CD14-positive monocyte (primary cell): ENCODE measurements around the gene GPC5. TPM values are rescaled to one million over a fixed set of nuclear protein-coding genes. Genes with fewer than 3 reads are reported as not detected.
"Not testable (repeated sequence)": the region's sequence is repeated elsewhere in the genome, so short reads cannot be mapped to it uniquely, and the experiment has no call there.

Experiments used
- DNase-seq, 3 donors: peaks; one replicate each; pipeline ENCODE4 v3.0.0-alpha.2; 2011 to 2022
- H2AFZ ChIP-seq: 2 replicates; pipeline ENCODE4 v1.6.0; 2012; ENCODE audit warnings: mild to moderate bottlenecking, low read depth, low read length, inconsistent platforms; ENCODE audit not compliant: insufficient read depth, poor library complexity, severe bottlenecking
- H3K27ac ChIP-seq, 2 donors: 1 replicate in 1 of 2; 2 replicates in 1 of 2; pipeline ENCODE4 v1.5.1; 2012 to 2013; ENCODE audit warnings: low read length in 2 of 2, control low read depth in 1 of 2, inconsistent platforms in 1 of 2, low read depth in 1 of 2, mild to moderate bottlenecking in 1 of 2
- H3K27me3 ChIP-seq, 2 donors: one replicate each; pipeline versions ENCODE4 v1.6.0 to v1.6.1; 2011 to 2013; ENCODE audit warnings: low read length in 2 of 2; ENCODE audit not compliant: control insufficient read depth in 2 of 2, insufficient read depth in 2 of 2
- H3K36me3 ChIP-seq, 2 donors: replicated peaks in 1 of 2; 1 replicate in 1 of 2; 2 replicates in 1 of 2; pipeline versions ENCODE4 v1.5.1 to v1.6.1; 2012 to 2013; ENCODE audit warnings: low read length in 2 of 2, control low read depth in 1 of 2, inconsistent platforms in 1 of 2, mild to moderate bottlenecking in 1 of 2; ENCODE audit not compliant: insufficient read depth in 2 of 2, control insufficient read depth in 1 of 2
- H3K4me1 ChIP-seq, 2 donors: 1 replicate in 1 of 2; 2 replicates in 1 of 2; pipeline versions ENCODE4 v1.5.1 to v1.6.1; 2012 to 2013; ENCODE audit warnings: low read length in 2 of 2, control low read depth in 1 of 2, inconsistent platforms in 1 of 2, mild to moderate bottlenecking in 1 of 2, moderate library complexity in 1 of 2; ENCODE audit not compliant: insufficient read depth in 2 of 2, control insufficient read depth in 1 of 2
- H3K4me2 ChIP-seq: replicated peaks from 2 replicates; pipeline ENCODE3; 2012; ENCODE audit warnings: low read length, moderate library complexity, mild to moderate bottlenecking; ENCODE audit not compliant: poor library complexity, severe bottlenecking; ENCODE audit errors: extremely low read depth
- H3K4me3 ChIP-seq, 3 experiments: fragments of 200-600 bp in 1 of 3; sonication (generic) in 1 of 3; replicated peaks in 1 of 3; 1 replicate in 2 of 3; 2 replicates in 1 of 3; pipeline ENCODE4 v1.5.1; 2011 to 2013; ENCODE audit warnings: low read length in 3 of 3, mild to moderate bottlenecking in 3 of 3, control low read depth in 2 of 3, low read depth in 2 of 3, inconsistent platforms in 1 of 3, moderate library complexity in 1 of 3
- H3K79me2 ChIP-seq: 2 replicates; pipeline ENCODE4 v1.6.0; 2012; ENCODE audit warnings: mild to moderate bottlenecking, control low read depth, inconsistent platforms, low read length, moderate library complexity; ENCODE audit not compliant: insufficient read depth
- H3K9ac ChIP-seq: 2 replicates; pipeline ENCODE4 v1.6.0; 2017; ENCODE audit warnings: low read length, mild to moderate bottlenecking; ENCODE audit not compliant: insufficient read depth, poor library complexity, severe bottlenecking
- H3K9me3 ChIP-seq, 2 donors: replicated peaks in 1 of 2; 1 replicate in 1 of 2; 2 replicates in 1 of 2; pipeline versions ENCODE4 v1.5.1 to v1.6.1; 2012 to 2013; ENCODE audit warnings: low read length in 2 of 2, control low read depth in 1 of 2; ENCODE audit not compliant: control insufficient read depth in 1 of 2, insufficient read depth in 1 of 2
- H4K20me1 ChIP-seq: 2 replicates; pipeline ENCODE4 v1.6.0; 2012; ENCODE audit warnings: mild to moderate bottlenecking, low read length, control low read depth, moderate library complexity; ENCODE audit not compliant: insufficient read depth
- H3K27ac Mint-ChIP-seq, 7 donors: one replicate each; pipeline ENCODE4 v1.8.0; 2020; ENCODE audit warnings: mild to moderate bottlenecking in 7 of 7, mixed read lengths in 7 of 7, moderate library complexity in 6 of 7, inconsistent platforms in 2 of 7
- H3K27me3 Mint-ChIP-seq, 3 donors: one replicate each; pipeline ENCODE4 v1.8.0; 2021 to 2022; ENCODE audit warnings: low read depth in 3 of 3, mild to moderate bottlenecking in 3 of 3, mixed read lengths in 3 of 3, moderate library complexity in 3 of 3, inconsistent platforms in 1 of 3
- H3K36me3 Mint-ChIP-seq, 2 donors: one replicate each; pipeline ENCODE4 v1.8.0; 2020; ENCODE audit warnings: mixed read lengths in 2 of 2, inconsistent platforms in 1 of 2, mild to moderate bottlenecking in 1 of 2
- H3K4me1 Mint-ChIP-seq: one replicate; pipeline ENCODE4 v1.8.0; 2020; ENCODE audit warnings: mild to moderate bottlenecking, mixed read lengths
- H3K4me3 Mint-ChIP-seq, 2 donors: one replicate each; pipeline ENCODE4 v1.8.0; 2020; ENCODE audit warnings: mild to moderate bottlenecking in 2 of 2, mixed read lengths in 2 of 2, moderate library complexity in 1 of 2
- H3K9me3 Mint-ChIP-seq, 7 donors: one replicate each; pipeline ENCODE4 v1.8.0; 2020 to 2022; ENCODE audit warnings: mixed read lengths in 7 of 7, mild to moderate bottlenecking in 6 of 7, moderate library complexity in 6 of 7, inconsistent platforms in 2 of 7
- WGBS: methylation state at CpG from one replicate; pipeline ENCODE4 v1.1.5; 2013; ENCODE audit warnings: missing lambda C conversion rate; ENCODE audit not compliant: insufficient coverage; 5-methylcytosine and 5-hydroxymethylcytosine counted together
- intact Hi-C, 2 donors: fragments of 100-400 bp; cut with micrococcal nuclease; formaldehyde crosslinking; loops; one replicate each; pipeline versions ENCODE4 v1.15.0 to v1.15.1; 2023
- polyA plus RNA-seq, 3 donors: library from polyadenylated mRNA; depleted of rRNA in 1 of 3; unstranded in 2 of 3; stranded (reverse) in 1 of 3; fragments of 300-500 nt in 2 of 3; fragments of >200 nt in 1 of 3; fragmentation: Illumina TruSeq in 2 of 3; gene quantifications; 1 replicate in 2 of 3; 2 replicates in 1 of 3; pipeline ENCODE4 v1.2.3, GENCODE V29; 2012 to 2021
- TF ChIP-seq, protein P1 (sequence below): fragments of 200-600 bp; IDR thresholded peaks from one replicate; pipeline ENCODE4 v1.8.0; 2022; ENCODE audit warnings: antibody characterized with exemption, mild to moderate bottlenecking

GPC5 gene
- polyA plus RNA-seq, 3 donors, result not detected

GRCh38 chr13:92682832-92683517 lies 1284.6 kb downstream of the GPC5 start:
- Mint-ChIP-seq H3K27me3 (no peaks in the 10 kb centered on the region), H3K36me3 (no peaks in the 10 kb centered on the region), H3K4me3 (no peak overlapping the region), H3K4me1 (no peaks in the 10 kb centered on the region), H3K9me3 (peaks cover 3 to 14% (median 5%) of the 10 kb centered on the region in 7 donors), H3K27ac (no peak overlapping the region)
- Histone ChIP-seq H3K4me3 (no peak overlapping the region), H3K36me3 (no peaks in the 10 kb centered on the region), H3K27me3 (no peaks in the 10 kb centered on the region), H3K4me1 (no peaks in the 10 kb centered on the region), H3K4me2 (no peak overlapping the region), H3K27ac (no peak overlapping the region), H3K9ac (no peak overlapping the region), H3K79me2 (no peaks in the 10 kb centered on the region), H4K20me1 (no peaks in the 10 kb centered on the region), H3K9me3 (peaks cover 3 to 6% of the 10 kb centered on the region in 2 donors), H2AFZ (no peak overlapping the region)
- TF ChIP-seq, protein P1, sequence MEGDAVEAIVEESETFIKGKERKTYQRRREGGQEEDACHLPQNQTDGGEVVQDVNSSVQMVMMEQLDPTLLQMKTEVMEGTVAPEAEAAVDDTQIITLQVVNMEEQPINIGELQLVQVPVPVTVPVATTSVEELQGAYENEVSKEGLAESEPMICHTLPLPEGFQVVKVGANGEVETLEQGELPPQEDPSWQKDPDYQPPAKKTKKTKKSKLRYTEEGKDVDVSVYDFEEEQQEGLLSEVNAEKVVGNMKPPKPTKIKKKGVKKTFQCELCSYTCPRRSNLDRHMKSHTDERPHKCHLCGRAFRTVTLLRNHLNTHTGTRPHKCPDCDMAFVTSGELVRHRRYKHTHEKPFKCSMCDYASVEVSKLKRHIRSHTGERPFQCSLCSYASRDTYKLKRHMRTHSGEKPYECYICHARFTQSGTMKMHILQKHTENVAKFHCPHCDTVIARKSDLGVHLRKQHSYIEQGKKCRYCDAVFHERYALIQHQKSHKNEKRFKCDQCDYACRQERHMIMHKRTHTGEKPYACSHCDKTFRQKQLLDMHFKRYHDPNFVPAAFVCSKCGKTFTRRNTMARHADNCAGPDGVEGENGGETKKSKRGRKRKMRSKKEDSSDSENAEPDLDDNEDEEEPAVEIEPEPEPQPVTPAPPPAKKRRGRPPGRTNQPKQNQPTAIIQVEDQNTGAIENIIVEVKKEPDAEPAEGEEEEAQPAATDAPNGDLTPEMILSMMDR, result no peak
- intact Hi-C loops, result no loop called here
- WGBS, result 33% methylated on average over 1 of the region's 5 CpGs
- no peak for DNase-seq

- no peaks in the 10 kb centered on the region for H3K36me3 ChIP-seq
- no peak overlapping the region for H3K27ac Mint-ChIP-seq
- no peaks in the 10 kb centered on the region for H4K20me1 ChIP-seq
- no peaks in the 10 kb centered on the region for H3K27me3 ChIP-seq
- H3K4me1 ChIP-seq, result no peaks in the 10 kb centered on the region
- DNase-seq, result no peak
- H3K4me1 Mint-ChIP-seq, result no peaks in the 10 kb centered on the region
- peaks cover 5 to 32% (median 13%) of the 10 kb centered on the region in 7 donors for H3K9me3 Mint-ChIP-seq
- no peak overlapping the region for H2AFZ ChIP-seq
- no peaks in the 10 kb centered on the region for H3K27me3 Mint-ChIP-seq
- peaks cover 7 to 19% of the 10 kb centered on the region in 2 donors for H3K9me3 ChIP-seq
- no peak overlapping the region for H3K9ac ChIP-seq
- no peak overlapping the region for H3K4me2 ChIP-seq
- H3K4me3 Mint-ChIP-seq, result no peak overlapping the region
- no peaks in the 10 kb centered on the region for H3K36me3 Mint-ChIP-seq
- H3K4me3 ChIP-seq, result no peak overlapping the region
- TF ChIP-seq, protein P1, result no peak
- H3K79me2 ChIP-seq, result no peaks in the 10 kb centered on the region
- no peak overlapping the region for H3K27ac ChIP-seq
- intact Hi-C loops, result no loop called here
Observed at GRCh38 chr13:92694047-92694446, 1295.6 kb downstream of the GPC5 start.

DNA sequence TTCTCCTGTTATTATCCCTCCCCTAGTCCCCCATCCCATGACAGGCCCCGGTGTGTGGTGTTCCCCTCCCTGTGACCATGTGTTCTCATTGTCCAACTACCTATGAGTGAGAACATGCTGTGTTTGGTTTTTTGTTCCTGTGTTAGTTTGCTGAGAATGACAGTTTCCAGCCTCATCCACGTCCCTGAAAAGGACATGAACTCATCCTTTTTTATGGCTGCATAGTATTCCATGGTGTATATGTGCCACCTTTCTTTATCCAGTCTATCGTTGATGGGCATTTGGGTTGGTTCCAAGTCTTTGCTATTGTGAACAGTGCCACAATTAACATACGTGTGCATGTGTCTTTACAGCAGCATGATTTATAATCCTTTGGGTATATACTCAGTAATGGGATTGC lies 1297.4 kb downstream of the GPC5 start:
- H3K79me2 ChIP-seq, H3K4me3 Mint-ChIP-seq, H3K4me1 Mint-ChIP-seq, H4K20me1 ChIP-seq, intact Hi-C loops, H3K36me3 ChIP-seq, H3K27ac ChIP-seq, H3K36me3 Mint-ChIP-seq, H3K4me1 ChIP-seq, H3K27me3 ChIP-seq, H3K27ac Mint-ChIP-seq, H3K9ac ChIP-seq, H3K4me2 ChIP-seq, H3K27me3 Mint-ChIP-seq, DNase-seq, H3K4me3 ChIP-seq, H2AFZ ChIP-seq: not testable (repeated sequence)
- H3K9me3 Mint-ChIP-seq, result peaks cover 7 to 36% (median 13%) of the 10 kb centered on the region in 7 donors
- WGBS, result no CpG with 5 or more reads among the region's 4 CpGs
- peaks cover 7 to 19% of the 10 kb centered on the region in 2 donors for H3K9me3 ChIP-seq
